GM18526 (cell line): Measurements from ENCODE around the gene EXOC3L2.

ENCODE experiments used
- POLR2A ChIP-seq: IDR thresholded peaks from 3 replicates; pipeline ENCODE4 v1.6.1; 2011; ENCODE audit not compliant: insufficient read length; ENCODE audit errors: extremely low read depth

The EXOC3L2 gene

DNA sequence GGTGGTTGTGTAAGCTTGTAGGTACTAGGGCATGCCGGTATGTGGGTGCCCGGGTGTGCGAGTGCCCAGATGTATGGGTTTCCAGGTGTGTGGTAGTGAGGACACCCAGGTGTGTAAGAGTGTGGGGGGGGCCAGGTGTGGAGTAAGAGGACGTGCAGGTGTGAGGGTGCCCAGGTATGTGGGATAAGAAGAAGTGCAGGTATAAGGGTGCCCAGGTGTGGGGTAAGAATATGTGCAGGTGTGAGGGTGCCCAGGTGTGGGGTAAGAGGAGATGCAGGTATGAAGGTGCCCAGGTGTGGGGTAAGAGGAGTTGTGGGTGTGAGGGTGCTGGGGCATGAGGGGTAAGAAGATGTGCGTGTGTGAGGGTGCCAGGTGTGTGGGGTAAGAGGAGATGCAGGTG, 20.2 kb upstream of the EXOC3L2 start:
- no peak for TF ChIP-seq POLR2A

- no peak for TF ChIP-seq POLR2A
These were observed 19.6 kb upstream of the EXOC3L2 start for GRCh38 chr19:45264781-45265317.

DNA sequence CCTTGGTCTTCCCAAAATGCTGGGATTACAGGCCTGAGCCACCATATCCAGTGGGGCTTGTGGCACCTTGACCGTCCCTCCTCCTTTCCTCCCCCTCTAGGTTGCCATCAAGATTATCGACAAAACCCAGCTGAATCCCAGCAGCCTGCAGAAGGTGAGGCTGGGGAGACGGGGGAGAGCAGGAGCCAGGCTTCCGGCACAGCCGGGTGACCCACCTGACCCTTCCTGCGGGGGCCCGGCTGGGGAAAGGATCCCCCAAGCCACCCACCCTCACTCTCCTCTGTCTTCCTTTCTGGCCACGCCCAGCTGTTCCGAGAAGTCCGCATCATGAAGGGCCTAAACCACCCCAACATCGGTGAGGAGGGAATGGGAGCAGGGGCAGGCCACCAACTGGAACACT, 17.8 kb upstream of the EXOC3L2 start:
- no peak for TF ChIP-seq POLR2A

DNA sequence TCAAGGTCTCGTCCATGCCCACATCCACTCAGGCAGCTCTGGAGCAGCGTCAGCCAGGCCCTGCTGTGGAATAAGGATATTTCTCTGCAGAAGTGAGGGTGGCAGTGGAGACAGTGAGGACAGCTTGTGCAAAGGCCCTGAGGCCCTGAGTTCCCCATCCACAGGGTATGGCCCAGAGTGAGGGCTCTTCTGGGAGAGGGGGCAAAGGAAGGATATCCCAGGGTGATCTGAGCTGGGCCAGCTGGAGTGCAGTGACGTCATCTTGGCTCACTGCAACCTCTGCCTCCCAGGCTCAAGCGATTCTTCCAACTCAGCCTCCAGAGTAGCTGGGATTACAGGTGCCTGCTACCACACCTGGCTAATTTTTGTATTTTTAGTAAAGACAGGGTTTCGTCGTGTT, 17.4 kb upstream of the EXOC3L2 start:
- no peak for TF ChIP-seq POLR2A

DNA sequence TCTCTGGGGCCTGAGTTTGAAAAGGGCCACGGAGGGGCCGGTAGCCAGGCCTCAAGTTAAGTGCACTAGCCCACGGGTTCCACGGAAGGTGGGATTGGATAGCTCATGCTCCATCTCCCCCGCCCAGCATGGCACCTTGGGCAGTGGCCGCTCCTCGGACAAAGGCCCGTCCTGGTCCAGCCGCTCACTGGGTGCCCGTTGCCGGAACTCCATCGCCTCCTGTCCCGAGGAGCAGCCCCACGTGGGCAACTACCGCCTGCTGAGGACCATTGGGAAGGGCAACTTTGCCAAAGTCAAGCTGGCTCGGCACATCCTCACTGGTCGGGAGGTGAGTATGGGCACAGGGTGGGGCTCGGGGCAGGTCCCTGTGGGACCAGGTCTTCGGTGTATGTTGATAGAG, 13.7 kb upstream of the EXOC3L2 start:
- no peak for TF ChIP-seq POLR2A

- TF ChIP-seq POLR2A: no peak
These were observed 11.6 kb upstream of the EXOC3L2 start for GRCh38 chr19:45256836-45257235.

GRCh38 chr19:45255611-45256157, 10.5 kb upstream of the EXOC3L2 start:
- TF ChIP-seq POLR2A: no peak

- no peak for TF ChIP-seq POLR2A
These were observed 8.9 kb upstream of the EXOC3L2 start for GRCh38 chr19:45254044-45254531.

- TF ChIP-seq POLR2A: no peak
These were observed 8.3 kb upstream of the EXOC3L2 start for GRCh38 chr19:45253396-45254027.

DNA sequence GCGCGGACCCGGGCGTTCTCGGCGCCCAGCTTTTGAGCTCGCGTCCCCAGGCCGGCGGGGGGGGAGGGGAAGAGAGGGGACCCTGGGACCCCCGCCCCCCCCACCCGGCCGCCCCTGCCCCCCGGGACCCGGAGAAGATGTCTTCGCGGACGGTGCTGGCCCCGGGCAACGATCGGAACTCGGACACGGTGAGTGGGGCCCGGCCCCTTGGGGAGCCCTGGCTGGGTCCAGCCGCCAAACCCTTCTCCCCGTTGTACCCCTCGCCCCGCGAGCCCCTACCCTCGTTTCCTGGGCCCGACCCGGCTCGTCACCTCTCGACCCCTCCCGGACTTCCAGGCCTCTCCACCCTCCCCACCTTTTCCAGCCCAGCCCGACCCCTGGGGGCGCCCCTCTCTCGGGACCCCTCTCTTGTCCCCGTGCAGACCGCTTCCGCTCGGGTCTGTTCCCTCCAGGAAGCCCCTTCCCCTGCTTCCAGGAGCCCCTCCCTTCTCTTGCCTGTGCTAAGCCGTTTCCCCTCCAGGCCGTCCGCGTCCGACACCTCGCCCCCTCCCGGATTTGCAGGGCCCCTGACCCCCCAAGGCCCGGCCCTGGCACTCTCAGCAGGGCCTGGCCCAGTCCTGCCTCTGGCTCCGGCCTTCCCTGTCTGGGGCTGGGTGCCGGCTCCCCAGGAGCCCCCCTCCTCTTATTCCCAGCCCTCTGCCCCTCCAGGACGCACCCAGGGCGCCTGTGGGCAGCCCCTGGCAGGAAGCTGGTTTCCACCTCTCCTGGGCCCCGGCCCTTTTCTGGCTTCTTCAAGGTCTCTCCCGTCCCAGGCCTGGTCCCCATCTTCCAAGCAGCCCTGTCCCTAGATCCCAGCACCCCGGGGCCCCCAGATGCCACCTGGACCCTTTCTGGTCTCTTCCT, 6.5 kb upstream of the EXOC3L2 start:
- TF ChIP-seq POLR2A: no peak

DNA sequence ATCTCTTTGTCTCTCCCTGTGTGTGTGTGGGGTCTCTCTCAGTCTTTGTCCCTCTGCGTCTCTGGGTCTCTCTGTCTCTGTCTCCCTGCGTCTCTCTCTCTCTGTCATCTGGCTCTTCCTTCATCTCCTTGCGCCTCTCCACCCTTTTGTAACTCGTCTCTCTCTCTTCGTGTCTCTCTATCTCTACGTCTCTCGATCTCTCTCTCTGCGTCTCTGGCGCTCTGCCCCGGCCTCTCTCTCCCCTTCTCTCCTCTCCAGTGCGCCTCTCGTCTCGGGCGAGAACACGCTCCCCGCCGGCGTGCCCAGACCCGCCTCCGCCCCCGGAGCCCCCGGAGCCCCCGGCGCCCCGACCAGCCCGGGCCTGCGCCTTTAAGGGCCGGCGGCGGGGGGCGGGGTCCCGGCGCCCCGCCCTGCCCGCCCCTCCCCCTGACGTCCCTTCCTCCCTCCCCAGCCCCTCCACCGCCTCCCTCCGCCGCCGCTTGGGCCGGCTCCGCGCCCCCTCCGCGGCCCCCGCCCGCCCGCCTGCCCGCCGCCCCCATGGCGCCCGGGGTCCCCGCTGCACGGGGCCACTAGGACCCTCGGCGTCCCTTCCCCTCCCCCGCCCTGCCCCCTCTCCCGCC, 5.7 kb upstream of the EXOC3L2 start, which contains the start of gene MARK4:
Gene MARK4, plus strand, starts transcription at position 440 of the 620 bp plus-strand sequence. CDS start 318 bp downstream, outside the sequence.
- no peak for TF ChIP-seq POLR2A

DNA sequence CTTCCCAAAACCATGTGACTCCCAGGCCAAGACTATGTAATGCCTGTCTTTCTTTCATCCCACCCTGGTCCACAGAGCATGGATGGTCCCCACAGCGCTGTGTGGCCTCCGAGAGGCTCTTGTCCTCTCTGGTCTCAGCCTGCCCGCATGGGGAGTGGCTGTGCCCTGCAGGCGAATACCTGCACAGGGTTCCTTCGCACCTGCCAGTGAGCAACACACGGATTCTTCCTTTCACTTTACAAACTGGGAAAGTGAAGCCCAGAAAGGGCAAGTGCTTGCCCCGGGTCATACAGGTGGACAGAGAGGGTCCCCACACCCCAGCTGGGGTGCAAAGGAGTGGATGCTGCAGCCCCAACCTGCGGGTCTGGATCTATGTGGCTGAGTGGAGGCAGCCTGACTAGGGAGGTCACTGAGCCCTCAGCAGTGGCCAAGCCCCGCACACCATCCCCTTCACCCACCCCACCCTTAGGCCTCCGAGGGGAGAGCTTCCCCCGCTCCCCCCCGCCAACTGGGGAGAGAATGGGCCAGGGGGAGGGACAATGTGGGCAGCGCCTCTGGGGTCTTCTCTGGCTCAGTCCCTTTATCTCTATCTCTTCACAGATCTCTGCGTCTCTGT, 5.1 kb upstream of the EXOC3L2 start:
- no peak for TF ChIP-seq POLR2A

- no peak for TF ChIP-seq POLR2A
These were observed 4.2 kb upstream of the EXOC3L2 start for GRCh38 chr19:45249261-45250033.

GRCh38 chr19:45247136-45247535, 1.9 kb upstream of the EXOC3L2 start:
- TF ChIP-seq POLR2A: no peak

DNA sequence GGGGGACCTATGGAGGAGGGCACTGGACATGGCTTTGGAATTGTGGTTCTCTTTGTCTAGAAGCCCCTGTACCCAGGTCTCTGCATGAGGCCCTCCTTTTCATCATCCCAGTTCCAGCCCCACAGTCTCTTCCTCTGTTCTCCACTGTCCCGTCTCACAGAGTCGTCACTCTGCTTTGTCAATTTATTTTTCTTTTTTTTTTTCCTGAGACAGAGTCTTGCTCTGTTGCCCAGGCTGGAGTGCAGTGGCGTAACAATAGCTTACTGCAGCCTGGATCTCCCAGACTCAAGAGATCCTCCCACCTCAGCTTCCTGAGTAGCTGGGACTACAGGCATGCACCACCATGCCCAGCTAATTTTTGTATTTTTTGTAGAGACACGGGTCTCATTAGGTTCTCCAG, 619 bp upstream of the EXOC3L2 start:
- TF ChIP-seq POLR2A: no peak
